Neural progenitor cell (in vitro differentiated cells): Measurements from ENCODE around the gene SRR. TPM values are rescaled to one million over a fixed set of nuclear protein-coding genes. Genes with fewer than 3 reads are reported as not detected.

Experiments used
- DNase-seq: peaks from one replicate; pipeline ENCODE4 v3.0.0-alpha.2; 2016; ENCODE audit warnings: low spot score
- H2AFZ ChIP-seq: fragments of 200-600 bp; sonication (generic); replicated peaks from 2 replicates; pipeline ENCODE4 v1.6.1; 2016; ENCODE audit warnings: antibody characterized with exemption
- H3F3A ChIP-seq: fragments of 200-600 bp; sonication (generic); 2 replicates; pipeline ENCODE4 v1.6.1; 2016; ENCODE audit warnings: antibody characterized with exemption, low read depth
- H3K27ac ChIP-seq: fragments of 200-600 bp; sonication (generic); 2 replicates; pipeline ENCODE4 v1.5.1; 2016; ENCODE audit warnings: mild to moderate bottlenecking
- H3K27me3 ChIP-seq: fragments of 200-600 bp; sonication (generic); 2 replicates; pipeline ENCODE4 v1.6.1; 2016; ENCODE audit warnings: mild to moderate bottlenecking, moderate library complexity
- H3K36me3 ChIP-seq: fragments of 200-600 bp; sonication (generic); 2 replicates; pipeline ENCODE4 v1.5.1; 2016
- H3K4me1 ChIP-seq: fragments of 200-600 bp; sonication (generic); 2 replicates; pipeline ENCODE4 v1.6.1; 2016; ENCODE audit warnings: mixed run types
- H3K4me2 ChIP-seq: fragments of 200-600 bp; sonication (generic); 2 replicates; pipeline ENCODE4 v1.6.1; 2016
- H3K4me3 ChIP-seq: fragments of 200-600 bp; sonication (generic); 2 replicates; pipeline ENCODE4 v1.5.1; 2016
- H3K79me2 ChIP-seq: fragments of 200-600 bp; sonication (generic); 2 replicates; pipeline ENCODE4 v1.6.1; 2016; ENCODE audit warnings: low read depth
- H3K9ac ChIP-seq: fragments of 200-600 bp; sonication (generic); 2 replicates; pipeline ENCODE4 v1.6.1; 2016
- H3K9me3 ChIP-seq: fragments of 200-600 bp; sonication (generic); 2 replicates; pipeline ENCODE4 v1.5.1; 2016; ENCODE audit warnings: low read depth
- H4K20me1 ChIP-seq: fragments of 200-600 bp; sonication (generic); 2 replicates; pipeline ENCODE4 v1.6.1; 2016; ENCODE audit warnings: low read depth
- H3K27ac Mint-ChIP-seq: 3 replicates; pipeline ENCODE4 v1.8.0; 2021; ENCODE audit warnings: mixed read lengths
- H3K27me3 Mint-ChIP-seq: 2 replicates; pipeline ENCODE4 v1.8.0; 2022; ENCODE audit warnings: low read depth, mild to moderate bottlenecking, inconsistent platforms, moderate library complexity, mixed read lengths; ENCODE audit not compliant: insufficient read depth
- H3K36me3 Mint-ChIP-seq: 3 replicates; pipeline ENCODE4 v1.8.0; 2021; ENCODE audit warnings: mixed read lengths
- H3K4me1 Mint-ChIP-seq: 3 replicates; pipeline ENCODE4 v1.8.0; 2021; ENCODE audit warnings: mixed read lengths
- H3K4me3 Mint-ChIP-seq: 3 replicates; pipeline ENCODE4 v1.8.0; 2021; ENCODE audit warnings: mild to moderate bottlenecking, moderate library complexity, mixed read lengths
- H3K9me3 Mint-ChIP-seq: 3 replicates; pipeline ENCODE4 v1.8.0; 2020; ENCODE audit warnings: mixed read lengths
- CTCF ChIP-seq: fragments of 200-600 bp; sonication (generic); IDR thresholded peaks from 2 replicates; pipeline ENCODE4 v1.5.1; 2017; ENCODE audit warnings: antibody characterized with exemption, mild to moderate bottlenecking
- EZH2 ChIP-seq: fragments of 200-600 bp; sonication (generic); IDR thresholded peaks from 2 replicates; pipeline ENCODE4 v1.6.1; 2017; ENCODE audit warnings: antibody characterized with exemption, mild to moderate bottlenecking, moderate library complexity
- EZH2phosphoT487 ChIP-seq: fragments of 200-600 bp; sonication (generic); IDR thresholded peaks from 2 replicates; pipeline ENCODE4 v1.6.1; 2017; ENCODE audit warnings: antibody characterized with exemption
- total RNA-seq: library from RNA; depleted of rRNA; stranded (reverse); fragments of >200 nt; gene quantifications from 2 replicates; pipeline ENCODE4 v1.2.3, GENCODE V29; 2015; ENCODE audit warnings: low replicate concordance

SRR gene
- total RNA-seq, 1 donor from 2014 or later: 40.9 TPM

GRCh38 chr17:2266045-2266864 lies 37.5 kb upstream of the SRR start:
- no peak overlapping the region for H3K4me3 ChIP-seq
- H4K20me1 ChIP-seq: peaks cover 6% of the 10 kb centered on the region
- Mint-ChIP-seq H3K9me3 (no peaks in the 10 kb centered on the region), H3K4me3 (no peak overlapping the region), H3K27me3 (no peaks in the 10 kb centered on the region), H3K27ac (no peak overlapping the region), H3K36me3 (peaks cover 22% of the 10 kb centered on the region), H3K4me1 (no peaks in the 10 kb centered on the region)
- no peaks in the 10 kb centered on the region for H3K27me3 ChIP-seq
- H3K9ac ChIP-seq: no peak overlapping the region
- no peak for DNase-seq
- H3K27ac ChIP-seq: no peak overlapping the region
- no peaks in the 10 kb centered on the region for H3K9me3 ChIP-seq
- H3F3A ChIP-seq: no peaks in the 10 kb centered on the region
- no peak for TF ChIP-seq EZH2
- TF ChIP-seq EZH2phosphoT487: no peak
- no peak overlapping the region for H3K4me2 ChIP-seq
- H2AFZ ChIP-seq: no peak overlapping the region
- H3K4me1 ChIP-seq: no peaks in the 10 kb centered on the region
- no peaks in the 10 kb centered on the region for H3K36me3 ChIP-seq
- peaks cover 5% of the 10 kb centered on the region for H3K79me2 ChIP-seq

GRCh38 chr17:2266865-2267228 lies 36.9 kb upstream of the SRR start:
- H3K9ac ChIP-seq: no peak overlapping the region
- H3K36me3 ChIP-seq: no peaks in the 10 kb centered on the region
- H3K4me3 ChIP-seq: no peak overlapping the region
- no peak for DNase-seq
- H4K20me1 ChIP-seq: peaks cover 6% of the 10 kb centered on the region
- no peak overlapping the region for H3K27ac ChIP-seq
- no peaks in the 10 kb centered on the region for H3K4me1 Mint-ChIP-seq
- no peak overlapping the region for H2AFZ ChIP-seq
- peaks cover 16% of the 10 kb centered on the region for H3K36me3 Mint-ChIP-seq
- TF ChIP-seq EZH2phosphoT487 (no peak), CTCF (no peak), EZH2 (no peak)
- H3K27ac Mint-ChIP-seq: no peak overlapping the region
- no peaks in the 10 kb centered on the region for H3K4me1 ChIP-seq
- no peaks in the 10 kb centered on the region for H3K27me3 ChIP-seq
- H3K4me2 ChIP-seq: no peak overlapping the region
- no peaks in the 10 kb centered on the region for H3K27me3 Mint-ChIP-seq
- no peaks in the 10 kb centered on the region for H3K9me3 ChIP-seq
- H3K79me2 ChIP-seq: peaks cover 5% of the 10 kb centered on the region
- H3K9me3 Mint-ChIP-seq: no peaks in the 10 kb centered on the region
- H3K4me3 Mint-ChIP-seq: no peak overlapping the region
- H3F3A ChIP-seq: no peaks in the 10 kb centered on the region

- peaks cover 14% of the 10 kb centered on the region for H3K36me3 Mint-ChIP-seq
Measured at GRCh38 chr17:2267354-2267753, 36.4 kb upstream of the SRR start.

More at GRCh38 chr17:2267354-2267753, 36.4 kb upstream of the SRR start:
- H3K27me3 ChIP-seq: no peaks in the 10 kb centered on the region
- no peaks in the 10 kb centered on the region for H3F3A ChIP-seq
- TF ChIP-seq EZH2: no peak
- TF ChIP-seq CTCF: no peak
- TF ChIP-seq EZH2phosphoT487: no peak
- no peaks in the 10 kb centered on the region for H3K36me3 ChIP-seq
- H3K4me1 ChIP-seq: no peaks in the 10 kb centered on the region
- no peak overlapping the region for H3K4me2 ChIP-seq
- H3K27ac ChIP-seq: no peak overlapping the region
- peaks cover 2% of the 10 kb centered on the region for H4K20me1 ChIP-seq
- DNase-seq: no peak
- peaks cover under 1% of the 10 kb centered on the region for H3K79me2 ChIP-seq
- H3K4me1 Mint-ChIP-seq: no peaks in the 10 kb centered on the region
- H3K4me3 Mint-ChIP-seq: no peak overlapping the region
- no peak overlapping the region for H3K4me3 ChIP-seq
- H3K9me3 Mint-ChIP-seq: no peaks in the 10 kb centered on the region
- H3K9ac ChIP-seq: no peak overlapping the region
- H3K27ac Mint-ChIP-seq: no peak overlapping the region
- H3K27me3 Mint-ChIP-seq: no peaks in the 10 kb centered on the region
- H3K9me3 ChIP-seq: no peaks in the 10 kb centered on the region
- no peak overlapping the region for H2AFZ ChIP-seq
